GM12872 (cell line): ENCODE measurements around the gene MRPL17.

ENCODE experiments used
- CTCF ChIP-seq: IDR thresholded peaks from 3 replicates; pipeline ENCODE4 v1.5.1; 2011; ENCODE audit warnings: low read depth, mild to moderate bottlenecking, low read length, moderate library complexity; ENCODE audit not compliant: insufficient read depth

The MRPL17 gene

GRCh38 chr11:6655020-6655789 is 27.9 kb downstream of the MRPL17 start:
- TF ChIP-seq CTCF, result no peak

GRCh38 chr11:6654281-6655019 is 28.7 kb downstream of the MRPL17 start:
- TF ChIP-seq CTCF, result no peak

- TF ChIP-seq CTCF, result no peak
These were observed 29.5 kb downstream of the MRPL17 start for GRCh38 chr11:6653656-6654055.

- TF ChIP-seq CTCF, result no peak
These were observed 30.0 kb downstream of the MRPL17 start for GRCh38 chr11:6653097-6653496.

- TF ChIP-seq CTCF, result no peak
These were observed 31.0 kb downstream of the MRPL17 start for GRCh38 chr11:6652182-6652581.

GRCh38 chr11:6650980-6651379 is 32.2 kb downstream of the MRPL17 start:
- TF ChIP-seq CTCF, result no peak

GRCh38 chr11:6650104-6650503 is 33.0 kb downstream of the MRPL17 start:
- TF ChIP-seq CTCF, result no peak
